Measurements from ENCODE around the gene RB1.

- TF ChIP-seq CTCF (IDR thresholded peaks at IDR 0.05) (no peak), POLR2A (IDR thresholded peaks at IDR 0.05) (no peak)
Measured at GRCh38 chr13:48431987-48432615, 128.6 kb downstream of the RB1 start.
